ENCODE results near the gene KIFC3. TPM values are rescaled to one million over a fixed set of nuclear protein-coding genes. Genes with fewer than 3 reads are reported as not detected.
"Not testable (repeated sequence)": the region's sequence is repeated elsewhere in the genome, so short reads cannot be mapped to it uniquely, and the experiment has no call there.

Gene KIFC3
- total RNA-seq, 1 donor from 2014 or later: 445 TPM

- DNase-seq (ENCODE audit: low read depth): no peak
Measured at GRCh38 chr16:57722651-57723050, 79.6 kb downstream of the KIFC3 start.

GRCh38 chr16:57722210-57722499, 80.1 kb downstream of the KIFC3 start:
- DNase-seq (ENCODE audit: low read depth): no peak

- no peak for DNase-seq (ENCODE audit: low read depth)
Measured at GRCh38 chr16:57721356-57722209, 80.7 kb downstream of the KIFC3 start.

- peak; percentile 56 for DNase-seq (ENCODE audit: low read depth)
Measured at GRCh38 chr16:57720142-57720575, 82.1 kb downstream of the KIFC3 start.

GRCh38 chr16:57714047-57714446, 88.2 kb downstream of the KIFC3 start:
- DNase-seq (ENCODE audit: low read depth): no peak

- DNase-seq (ENCODE audit: low read depth): no peak
Measured at GRCh38 chr16:57713596-57713995, 88.7 kb downstream of the KIFC3 start.

GRCh38 chr16:57712569-57712968, 89.7 kb downstream of the KIFC3 start:
- not testable (repeated sequence) for DNase-seq (ENCODE audit: low read depth)

- no peak for DNase-seq (ENCODE audit: low read depth)
Measured at GRCh38 chr16:57711993-57712392, 90.3 kb downstream of the KIFC3 start.

- DNase-seq (ENCODE audit: low read depth): no peak
Measured at GRCh38 chr16:57711346-57711745, 90.9 kb downstream of the KIFC3 start.

- DNase-seq (ENCODE audit: low read depth): no peak
Measured at GRCh38 chr16:57709663-57710062, 92.6 kb downstream of the KIFC3 start.

Other genes starting within 250 kb of the KIFC3 start
- 38.9 and 305 TPM in 2 replicates for gene ADGRG1, start 173.9 kb downstream of the KIFC3 start, total RNA-seq
- gene ADGRG3, start 134.2 kb downstream of the KIFC3 start, total RNA-seq: not detected in 2 replicates
- gene DRC7, start 107.7 kb downstream of the KIFC3 start, total RNA-seq: 2.9 TPM in 1 of 2 replicates, not detected in the other
- gene KATNB1, start 66.7 kb downstream of the KIFC3 start, total RNA-seq: 23.8 and 31.8 TPM in 2 replicates
- gene CNGB1, start 168.6 kb upstream of the KIFC3 start, total RNA-seq: 0.35 and 0.60 TPM in 2 replicates
- gene ZNF319, start 198.2 kb upstream of the KIFC3 start, total RNA-seq: 3.8 and 30.2 TPM in 2 replicates
- gene USB1, start 198.9 kb upstream of the KIFC3 start, total RNA-seq: 79.5 and 261 TPM in 2 replicates
- 68.6 and 72.1 TPM in 2 replicates for gene MMP15, start 223.3 kb upstream of the KIFC3 start, total RNA-seq